Measurements from ENCODE around the gene CWC27.

CWC27 gene

GRCh38 chr5:64746446-64746845 lies 22.3 kb upstream of the CWC27 start:
- no peak for TF ChIP-seq CTCF (IDR thresholded peaks at IDR 0.05; ENCODE audit: low read depth, low read length)
- DNase-seq (ENCODE audit: low read depth in 2 of 2): peak in 1 of 2 donors; percentile 22
- H3K4me3 ChIP-seq (replicated peaks in 1 of 2; ENCODE audit: low read depth in 2 of 2, low read length in 2 of 2): no peak overlapping the region

- no peak for DNase-seq (ENCODE audit: low read depth in 2 of 2)
- TF ChIP-seq CTCF (IDR thresholded peaks at IDR 0.05; ENCODE audit: low read depth, low read length): no peak
- H3K4me3 ChIP-seq (replicated peaks in 1 of 2; ENCODE audit: low read depth in 2 of 2, low read length in 2 of 2): no peak overlapping the region
Measured at GRCh38 chr5:64749385-64749784, 19.3 kb upstream of the CWC27 start.

GRCh38 chr5:64754066-64754465 lies 14.7 kb upstream of the CWC27 start:
- DNase-seq (ENCODE audit: low read depth in 2 of 2): no peak
- TF ChIP-seq CTCF (IDR thresholded peaks at IDR 0.05; ENCODE audit: low read depth, low read length): no peak
- no peak overlapping the region for H3K4me3 ChIP-seq (replicated peaks in 1 of 2; ENCODE audit: low read depth in 2 of 2, low read length in 2 of 2)

GRCh38 chr5:64758901-64759300 lies 9.8 kb upstream of the CWC27 start:
- no peak for TF ChIP-seq CTCF (IDR thresholded peaks at IDR 0.05; ENCODE audit: low read depth, low read length)
- H3K4me3 ChIP-seq (replicated peaks in 1 of 2; ENCODE audit: low read depth in 2 of 2, low read length in 2 of 2): no peak overlapping the region
- peak in 1 of 2 donors; percentile 8 for DNase-seq (ENCODE audit: low read depth in 2 of 2)

GRCh38 chr5:64759960-64760660 lies 8.6 kb upstream of the CWC27 start:
- DNase-seq (ENCODE audit: low read depth in 2 of 2): peak in 1 of 2 donors; percentile 16
- TF ChIP-seq CTCF (IDR thresholded peaks at IDR 0.05; ENCODE audit: low read depth, low read length): no peak
- no peak overlapping the region for H3K4me3 ChIP-seq (replicated peaks in 1 of 2; ENCODE audit: low read depth in 2 of 2, low read length in 2 of 2)

GRCh38 chr5:64763948-64764503 lies 4.7 kb upstream of the CWC27 start:
- H3K4me3 ChIP-seq (replicated peaks in 1 of 2; ENCODE audit: low read depth in 2 of 2, low read length in 2 of 2): no peak overlapping the region
- no peak for DNase-seq (ENCODE audit: low read depth in 2 of 2)
- TF ChIP-seq CTCF (IDR thresholded peaks at IDR 0.05; ENCODE audit: low read depth, low read length): no peak
